GM21576 (cell line): Measurements from ENCODE around the gene DNTT.
"Not testable (repeated sequence)": the region's sequence is repeated elsewhere in the genome, so short reads cannot be mapped to it uniquely, and the experiment has no call there.

Source experiments
- ATAC-seq: cut with Tn5 transposase; IDR thresholded peaks from one replicate; pipeline ENCODE4 v1.9.1; 2021; ENCODE audit warnings: mild to moderate bottlenecking, moderate library complexity; ENCODE audit not compliant: unreplicated experiment

DNTT gene

GRCh38 chr10:96306516-96306915 is 2.3 kb downstream of the DNTT start:
- no peak for ATAC-seq

DNA sequence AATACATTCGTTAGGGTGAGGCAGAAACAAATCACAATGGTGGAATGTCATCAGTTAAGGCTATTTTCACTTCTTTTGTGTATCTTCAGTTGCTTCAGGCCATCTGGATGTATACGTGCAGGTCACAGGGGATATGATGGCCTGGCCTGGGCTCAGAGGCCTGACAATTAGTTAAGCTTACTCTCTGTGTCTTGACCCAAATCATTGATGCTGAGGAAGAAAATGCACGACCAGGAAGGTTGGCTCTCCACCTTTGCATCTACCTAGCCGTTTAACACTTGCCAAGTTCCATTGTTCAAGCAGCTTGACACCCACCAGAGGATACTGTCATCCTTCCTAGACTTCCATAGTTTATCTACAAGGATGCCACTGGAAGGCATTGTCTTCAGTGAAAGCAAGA is 4.6 kb downstream of the DNTT start:
- ATAC-seq = not testable (repeated sequence)

GRCh38 chr10:96309628-96310320 is 5.5 kb downstream of the DNTT start:
- ATAC-seq = no peak

DNA sequence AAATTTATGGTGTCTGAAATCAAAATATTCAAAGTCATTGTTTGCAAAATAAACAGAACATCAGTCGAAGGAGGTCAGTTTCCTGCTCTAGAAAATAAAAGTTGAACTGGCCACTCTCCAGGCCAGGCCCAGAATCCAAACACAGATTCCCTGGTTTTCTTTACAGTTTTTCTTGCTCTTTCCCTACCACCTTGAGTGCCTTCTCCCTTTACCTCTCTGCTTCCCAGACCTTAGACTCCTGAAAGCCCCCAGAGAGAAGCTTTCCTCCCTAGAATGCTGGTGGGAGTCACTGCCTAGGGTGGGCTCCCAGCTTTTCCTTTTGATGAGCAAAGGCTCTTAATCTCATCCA is 6.1 kb downstream of the DNTT start:
- no peak for ATAC-seq

DNA sequence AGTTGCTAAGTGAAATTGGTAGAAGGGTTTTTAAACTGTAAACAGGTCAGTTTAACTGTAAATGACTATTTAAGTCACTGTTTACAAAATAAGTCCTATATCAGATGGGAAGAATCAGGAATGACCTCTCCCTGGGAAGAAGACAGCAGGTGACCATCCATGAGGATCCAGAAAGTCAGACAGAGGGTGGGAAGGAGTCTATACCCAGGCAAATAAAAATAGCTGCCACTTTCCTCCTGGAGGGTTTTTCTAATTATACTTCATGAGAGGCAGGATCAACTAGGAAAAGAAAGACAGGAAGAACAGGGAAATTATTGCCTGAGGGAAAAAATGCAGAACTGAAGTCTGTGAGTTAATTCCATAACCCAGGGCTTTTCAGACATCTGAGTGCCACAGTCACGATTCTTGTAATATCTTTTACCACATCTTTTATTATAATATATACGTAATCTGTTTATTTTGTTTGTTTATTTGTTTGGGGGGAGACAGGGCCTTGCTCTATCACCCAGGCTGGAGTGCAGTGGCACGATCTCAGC is 7.0 kb downstream of the DNTT start:
- no peak for ATAC-seq

DNA sequence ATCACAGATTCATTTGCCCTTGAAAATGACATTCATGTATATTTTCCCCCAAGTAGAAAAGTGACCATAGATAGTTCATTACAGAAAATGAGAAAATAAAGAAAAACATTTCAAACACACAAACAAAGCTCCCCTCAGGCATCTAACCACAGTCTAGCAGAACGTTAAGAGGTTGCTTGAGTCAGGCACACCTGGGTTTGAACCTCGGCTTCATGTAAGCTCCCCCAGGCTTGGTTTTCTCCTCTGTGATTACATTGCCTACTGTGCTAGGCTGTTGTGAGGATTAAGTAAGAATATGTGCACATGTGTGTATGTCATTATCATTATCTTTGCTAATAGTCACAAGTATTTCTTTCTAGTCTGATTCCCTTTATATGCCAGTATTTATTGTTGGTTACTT is 9.1 kb downstream of the DNTT start:
- no peak for ATAC-seq

DNA sequence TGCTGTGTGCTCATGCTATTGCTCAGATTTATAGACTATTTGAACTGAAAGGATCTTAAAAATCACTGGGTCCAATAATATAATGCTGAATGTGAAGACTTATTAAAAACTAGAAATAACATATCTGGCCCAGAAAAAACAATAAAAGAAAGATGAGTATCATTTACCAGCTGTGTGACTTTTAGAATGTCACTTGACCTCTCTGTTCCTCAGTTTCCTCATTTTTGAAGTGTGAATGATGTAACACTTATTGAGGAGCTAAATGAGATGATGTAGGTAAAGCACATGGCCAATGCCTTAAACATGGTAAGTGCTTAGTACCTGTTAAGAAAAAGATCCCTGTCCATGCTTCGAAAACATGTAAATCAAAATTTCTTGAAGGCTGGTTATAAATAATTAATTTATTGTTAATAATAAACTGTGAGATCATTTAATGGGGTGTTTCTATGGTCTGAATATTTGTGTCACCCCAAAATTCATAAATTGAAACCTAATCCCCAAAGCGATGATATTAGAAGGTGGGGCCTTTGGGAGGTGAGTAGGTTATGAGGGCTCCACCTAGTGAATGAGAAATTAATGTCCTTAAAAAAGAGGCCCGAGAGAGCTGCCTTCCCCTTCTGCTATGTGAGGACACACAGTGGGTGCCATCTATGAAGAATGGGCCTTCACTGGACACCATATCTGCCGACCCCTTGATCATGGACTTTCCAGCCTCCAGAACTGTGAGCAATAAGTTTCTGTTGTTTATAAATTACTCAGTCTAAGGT is 13.0 kb downstream of the DNTT start:
- ATAC-seq = no peak

DNA sequence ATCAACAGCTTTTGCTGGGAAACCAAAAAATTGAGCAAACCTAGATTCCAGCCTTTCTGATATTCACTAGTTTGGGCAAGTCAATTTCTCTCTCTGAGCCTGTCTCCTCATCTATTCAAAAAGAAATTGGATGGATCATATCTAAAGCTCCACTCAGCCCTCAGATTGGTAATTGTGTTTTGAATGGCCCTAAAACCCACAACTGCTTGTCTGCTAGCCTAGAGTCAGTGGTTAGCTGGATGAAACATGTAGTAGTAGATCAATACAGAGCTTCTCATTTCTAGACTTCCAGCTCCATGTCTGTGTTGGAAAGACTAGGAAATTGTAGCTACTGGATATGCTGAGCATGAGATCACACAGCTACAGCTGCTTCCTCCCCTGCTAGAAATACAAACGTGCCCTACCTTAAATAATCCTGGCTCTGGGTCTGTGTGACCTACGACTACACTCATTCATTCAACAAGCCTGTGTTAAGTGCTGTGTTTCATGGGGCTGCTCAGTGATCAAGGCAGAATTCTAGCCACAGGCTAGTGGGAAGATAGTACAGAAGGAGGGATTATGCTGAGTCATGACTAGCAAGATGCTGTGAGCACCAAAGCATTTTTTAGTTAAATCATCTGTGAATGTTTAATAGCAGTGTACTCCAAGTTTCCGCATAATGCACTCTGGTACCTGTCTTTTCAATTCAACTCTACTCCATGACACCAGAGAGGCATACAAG is 15.7 kb downstream of the DNTT start:
- no peak for ATAC-seq

- ATAC-seq = no peak
Measured at GRCh38 chr10:96321822-96322221, 17.6 kb downstream of the DNTT start.

DNA sequence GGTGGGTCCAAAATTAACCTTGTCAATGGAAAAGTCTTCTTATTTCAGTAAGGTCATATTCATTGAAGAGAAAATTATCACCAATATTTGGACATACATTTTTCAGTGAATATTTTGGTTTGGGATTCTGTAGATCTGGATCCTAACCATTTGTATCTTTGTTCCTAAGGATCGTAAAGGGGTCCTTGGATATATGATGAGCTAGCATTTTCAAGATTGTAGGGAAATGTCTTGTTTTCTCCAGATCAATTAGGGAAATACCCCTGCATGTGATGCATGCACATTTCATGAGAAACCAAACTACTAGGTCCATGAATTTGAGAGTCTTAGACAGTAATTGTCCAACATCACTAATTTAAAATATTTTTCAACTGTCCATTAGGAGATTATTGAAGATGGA is 18.0 kb downstream of the DNTT start:
- no peak for ATAC-seq

- no peak for ATAC-seq
Measured at GRCh38 chr10:96324447-96324846, 20.2 kb downstream of the DNTT start.

- peak; percentile 93 for ATAC-seq
Measured at GRCh38 chr10:96325719-96326373, 21.6 kb downstream of the DNTT start.

GRCh38 chr10:96327462-96327861 is 23.2 kb downstream of the DNTT start:
- ATAC-seq = no peak

- ATAC-seq = no peak
Measured at GRCh38 chr10:96333101-96333500, 28.9 kb downstream of the DNTT start.

- no peak for ATAC-seq
Measured at GRCh38 chr10:96334616-96335526, 30.6 kb downstream of the DNTT start.

DNA sequence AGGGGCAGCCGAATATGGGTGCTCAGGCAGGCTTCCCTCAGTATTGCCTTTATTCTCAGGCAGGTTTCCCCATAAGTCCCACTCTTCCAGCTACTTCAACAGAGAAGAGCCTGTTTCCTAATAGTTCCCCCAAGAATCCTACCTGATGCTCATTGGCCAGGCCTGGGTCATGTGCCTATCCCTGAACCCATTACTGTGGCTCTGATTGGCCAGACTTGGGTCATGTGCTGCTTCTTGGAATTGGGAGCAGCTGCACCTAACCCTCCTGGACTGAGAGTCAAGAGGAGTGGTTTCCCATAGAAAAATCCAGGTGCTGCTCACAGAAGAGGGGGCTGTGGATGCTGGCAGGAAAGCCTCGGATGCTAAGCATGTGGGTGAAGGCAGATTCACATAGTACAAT is 32.9 kb downstream of the DNTT start:
- no peak for ATAC-seq

DNA sequence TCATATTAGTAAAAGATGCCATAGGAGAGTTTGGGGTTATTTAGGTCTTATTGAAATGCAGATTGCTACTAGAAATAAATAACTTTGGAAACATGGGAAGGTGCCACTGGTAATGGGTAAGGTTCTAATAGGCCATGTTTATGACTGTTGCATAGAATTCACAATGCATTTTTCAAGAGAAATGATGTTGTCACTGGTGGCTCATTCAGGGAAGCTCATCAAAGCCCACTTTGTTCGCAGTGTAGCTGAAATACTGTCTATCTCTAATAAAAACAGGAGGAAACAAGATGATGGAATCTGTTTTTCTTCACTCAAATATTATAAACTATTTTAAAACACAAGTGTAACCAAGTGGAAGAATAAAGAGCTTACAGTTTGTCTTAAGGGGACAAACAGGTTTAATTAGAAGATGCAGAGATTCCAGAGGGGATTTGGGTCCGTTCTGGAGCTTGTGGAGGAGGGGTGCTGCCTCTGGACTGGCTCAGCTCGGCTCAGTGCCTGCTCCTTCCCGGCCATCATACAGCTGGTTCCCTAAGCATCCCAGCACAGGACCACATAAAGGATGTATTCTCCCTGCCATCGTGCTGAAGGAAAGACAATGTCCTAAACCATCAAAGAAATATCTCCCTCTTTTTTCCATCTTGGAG is 34.2 kb downstream of the DNTT start:
- ATAC-seq = no peak

DNA sequence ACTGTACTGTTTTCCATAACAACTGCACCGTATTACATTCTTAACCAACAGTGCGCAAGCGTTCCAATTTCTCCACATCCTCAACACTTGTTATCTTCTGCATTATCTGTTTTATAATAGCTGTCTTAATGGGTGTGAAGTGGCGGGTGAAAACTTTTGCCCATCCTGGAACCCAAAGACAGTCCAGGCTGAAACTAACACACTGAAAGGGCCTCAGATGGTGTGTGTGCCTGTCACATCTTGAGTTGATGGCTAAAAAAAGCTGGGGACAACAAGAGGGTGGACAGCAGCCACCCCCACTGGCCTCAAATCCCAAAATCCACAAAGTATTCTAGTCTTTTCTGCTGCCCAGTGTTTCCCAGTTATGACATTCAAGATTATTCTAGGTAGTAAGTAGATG is 35.1 kb downstream of the DNTT start:
- ATAC-seq = no peak

GRCh38 chr10:96339956-96340904 is 36.0 kb downstream of the DNTT start:
- ATAC-seq = peak; percentile 47
